Measurements from ENCODE around the gene MACROH2A1.

GRCh38 chr5:135391116-135391868, 7.7 kb downstream of the MACROH2A1 start:
- TF ChIP-seq, protein P1, sequence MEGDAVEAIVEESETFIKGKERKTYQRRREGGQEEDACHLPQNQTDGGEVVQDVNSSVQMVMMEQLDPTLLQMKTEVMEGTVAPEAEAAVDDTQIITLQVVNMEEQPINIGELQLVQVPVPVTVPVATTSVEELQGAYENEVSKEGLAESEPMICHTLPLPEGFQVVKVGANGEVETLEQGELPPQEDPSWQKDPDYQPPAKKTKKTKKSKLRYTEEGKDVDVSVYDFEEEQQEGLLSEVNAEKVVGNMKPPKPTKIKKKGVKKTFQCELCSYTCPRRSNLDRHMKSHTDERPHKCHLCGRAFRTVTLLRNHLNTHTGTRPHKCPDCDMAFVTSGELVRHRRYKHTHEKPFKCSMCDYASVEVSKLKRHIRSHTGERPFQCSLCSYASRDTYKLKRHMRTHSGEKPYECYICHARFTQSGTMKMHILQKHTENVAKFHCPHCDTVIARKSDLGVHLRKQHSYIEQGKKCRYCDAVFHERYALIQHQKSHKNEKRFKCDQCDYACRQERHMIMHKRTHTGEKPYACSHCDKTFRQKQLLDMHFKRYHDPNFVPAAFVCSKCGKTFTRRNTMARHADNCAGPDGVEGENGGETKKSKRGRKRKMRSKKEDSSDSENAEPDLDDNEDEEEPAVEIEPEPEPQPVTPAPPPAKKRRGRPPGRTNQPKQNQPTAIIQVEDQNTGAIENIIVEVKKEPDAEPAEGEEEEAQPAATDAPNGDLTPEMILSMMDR (IDR thresholded peaks at IDR 0.05), result no peak
- no peak for TF ChIP-seq POLR2A (IDR thresholded peaks at IDR 0.05)
- TF ChIP-seq EP300 (IDR thresholded peaks at IDR 0.05), result no peak
